Dedifferentiated amniotic fluid mesenchymal stem cell (primary cell): Measurements from ENCODE around the gene TLCD4.
"Not testable (repeated sequence)": the region's sequence is repeated elsewhere in the genome, so short reads cannot be mapped to it uniquely, and the experiment has no call there.

Source experiments
- DNase-seq: peaks from one replicate; pipeline ENCODE4 v3.0.0-alpha.2; 2016; ENCODE audit errors: extremely low spot score

The TLCD4 gene

GRCh38 chr1:95154096-95154495 lies 36.9 kb downstream of the TLCD4 start:
- no peak for DNase-seq

DNA sequence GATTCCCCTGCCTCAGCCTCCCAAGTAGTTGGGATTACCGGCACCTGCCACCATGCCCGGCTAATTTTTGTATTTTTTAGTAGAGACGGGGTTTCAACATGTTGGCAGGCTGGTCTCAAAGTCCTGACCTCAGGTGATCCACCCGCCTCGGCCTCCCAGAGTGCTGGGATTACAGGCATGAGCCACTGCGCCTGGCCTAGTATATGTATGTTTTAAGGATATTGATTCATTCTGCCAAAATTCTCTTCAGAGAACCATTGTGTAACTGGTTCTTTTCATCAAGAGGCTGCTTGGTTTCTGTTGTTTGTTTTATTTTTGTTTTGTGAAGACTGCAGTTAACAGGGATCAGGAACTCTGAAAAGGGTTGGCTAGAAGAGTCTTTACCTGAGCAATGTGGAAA lies 48.4 kb downstream of the TLCD4 start:
- not testable (repeated sequence) for DNase-seq
